ENCODE results near the gene MYOCD. TPM values are rescaled to one million over a fixed set of nuclear protein-coding genes. Genes with fewer than 3 reads are reported as not detected.

MYOCD gene
- total RNA-seq, 3 donors from 2014 or later = 0.64 to 2.6 (median 1.5) TPM

- Histone ChIP-seq H3K36me3 (no peaks in the 10 kb centered on the region), H3K27me3 (peaks cover 0 to 4% of the 10 kb centered on the region in 2 donors), H3K9me3 (no peaks in the 10 kb centered on the region), H3K4me1 (no peaks in the 10 kb centered on the region), H3K4me3 (no peak overlapping the region), H3K27ac (no peak overlapping the region)
- no peak for TF ChIP-seq POLR2AphosphoS5 (IDR thresholded peaks at IDR 0.05)
- TF ChIP-seq CTCF (IDR thresholded peaks at IDR 0.05) = no peak
- no peak for TF ChIP-seq POLR2A (IDR thresholded peaks at IDR 0.05)
- intact Hi-C loops (cut with DNase I; ENCODE audit: low total_unique reads) = no loop called here
- DNase-seq (ENCODE audit: low spot score in 2 of 2) = no peak
These were observed 9.3 kb upstream of the MYOCD start for GRCh38 chr17:12656354-12656753.

- Histone ChIP-seq H3K27ac (no peak overlapping the region), H3K27me3 (peaks cover 0 to 20% of the 10 kb centered on the region in 2 donors), H3K4me3 (no peak overlapping the region), H3K36me3 (no peaks in the 10 kb centered on the region), H3K9me3 (no peaks in the 10 kb centered on the region), H3K4me1 (no peaks in the 10 kb centered on the region)
- DNase-seq (ENCODE audit: low spot score in 2 of 2) = no peak
- TF ChIP-seq CTCF (IDR thresholded peaks at IDR 0.05) = no peak
- TF ChIP-seq POLR2A (IDR thresholded peaks at IDR 0.05) = no peak
- TF ChIP-seq POLR2AphosphoS5 (IDR thresholded peaks at IDR 0.05) = no peak
- intact Hi-C loops (cut with DNase I; ENCODE audit: low total_unique reads) = no loop called here
These were observed 6.2 kb upstream of the MYOCD start for GRCh38 chr17:12659500-12659899.

GRCh38 chr17:12664252-12664651 is 1.4 kb upstream of the MYOCD start:
- intact Hi-C loops (cut with DNase I; ENCODE audit: low total_unique reads) = loop anchor here (10.0 kb wide), 1 partner anchor 109 kb away; no protein-coding TSS in a partner anchor
- H3K27ac ChIP-seq = no peak overlapping the region
- peaks cover 0 to 47% of the 10 kb centered on the region in 2 donors for H3K27me3 ChIP-seq
- no peaks in the 10 kb centered on the region for H3K4me1 ChIP-seq
- H3K9me3 ChIP-seq = no peaks in the 10 kb centered on the region
- H3K36me3 ChIP-seq = no peaks in the 10 kb centered on the region
- TF ChIP-seq POLR2A (IDR thresholded peaks at IDR 0.05) (no peak), CTCF (IDR thresholded peaks at IDR 0.05) (no peak), POLR2AphosphoS5 (IDR thresholded peaks at IDR 0.05) (no peak)
- H3K4me3 ChIP-seq = peak overlapping the region in 1 of 3 donors; percentile 71
- DNase-seq (ENCODE audit: low spot score in 2 of 2) = no peak

GRCh38 chr17:12664894-12665262 is 812 bp upstream of the MYOCD start:
- no peaks in the 10 kb centered on the region for H3K4me1 ChIP-seq
- H3K27me3 ChIP-seq = peaks cover 0 to 47% of the 10 kb centered on the region in 2 donors
- H3K36me3 ChIP-seq = no peaks in the 10 kb centered on the region
- TF ChIP-seq POLR2AphosphoS5 (IDR thresholded peaks at IDR 0.05) (no peak), CTCF (IDR thresholded peaks at IDR 0.05) (no peak), POLR2A (IDR thresholded peaks at IDR 0.05) (no peak)
- no peak for DNase-seq (ENCODE audit: low spot score in 2 of 2)
- intact Hi-C loops (cut with DNase I; ENCODE audit: low total_unique reads) = loop anchor here (10.0 kb wide), 1 partner anchor 110 kb away; no protein-coding TSS in a partner anchor
- H3K4me3 ChIP-seq = peak overlapping the region; percentile 42 to 71 (median 53)
- H3K9me3 ChIP-seq = no peaks in the 10 kb centered on the region
- no peak overlapping the region for H3K27ac ChIP-seq

GRCh38 chr17:12666718-12667117 is 1.0 kb downstream of the MYOCD start:
- Histone ChIP-seq H3K9me3 (no peaks in the 10 kb centered on the region), H3K36me3 (no peaks in the 10 kb centered on the region), H3K4me3 (peak overlapping the region in 1 of 3 donors; percentile 42), H3K4me1 (no peaks in the 10 kb centered on the region), H3K27me3 (peaks cover 0 to 41% of the 10 kb centered on the region in 2 donors), H3K27ac (no peak overlapping the region)
- no peak for TF ChIP-seq CTCF (IDR thresholded peaks at IDR 0.05)
- no peak for TF ChIP-seq POLR2AphosphoS5 (IDR thresholded peaks at IDR 0.05)
- no peak for TF ChIP-seq POLR2A (IDR thresholded peaks at IDR 0.05)
- intact Hi-C loops (cut with DNase I; ENCODE audit: low total_unique reads) = loop anchor here (10.0 kb wide), 1 partner anchor 112 kb away; no protein-coding TSS in a partner anchor
- no peak for DNase-seq (ENCODE audit: low spot score in 2 of 2)
